Gastrocnemius medialis (tissue), 4 donors: Measurements from ENCODE around the gene GOLT1B. TPM values are rescaled to one million over a fixed set of nuclear protein-coding genes. Genes with fewer than 3 reads are reported as not detected.
A peak's percentile ranks its signal among the peaks of the same experiment; 100 is the strongest.
"Not testable (repeated sequence)": the region's sequence is repeated elsewhere in the genome, so short reads cannot be mapped to it uniquely, and the experiment has no call there.

Source experiments
- ATAC-seq, 2 donors: fragments of 150-250 bp; one replicate each; pipeline ENCODE4 v1.9.1; 2016
- DNase-seq, 2 donors: peaks; one replicate each; pipeline ENCODE4 v3.0.0-alpha.2; 2019
- H3K27ac ChIP-seq, 4 donors: fragments of 200-600 bp; sonication (generic); 1 replicate in 1 of 4; 2 replicates in 3 of 4; pipeline ENCODE4 v1.5.1; 2016 to 2018; ENCODE audit warnings: mild to moderate bottlenecking in 2 of 4, moderate library complexity in 1 of 4
- H3K27me3 ChIP-seq, 3 donors: fragments of 200-600 bp; sonication (generic) in 2 of 3; 1 replicate in 1 of 3; 2 replicates in 2 of 3; pipeline versions ENCODE4 v1.5.1 to v1.6.0; 2016 to 2019; ENCODE audit warnings: mild to moderate bottlenecking in 1 of 3, moderate library complexity in 1 of 3
- H3K36me3 ChIP-seq, 2 donors: fragments of 200-600 bp; sonication (generic) in 1 of 2; one replicate each; pipeline ENCODE4 v1.5.1; 2017 to 2018
- H3K4me1 ChIP-seq, 2 donors: fragments of 200-600 bp; sonication (generic) in 1 of 2; one replicate each; pipeline ENCODE4 v1.5.1; 2016 to 2017; ENCODE audit warnings: mild to moderate bottlenecking in 2 of 2
- H3K4me3 ChIP-seq, 4 donors: fragments of 200-600 bp; sonication (generic) in 3 of 4; 1 replicate in 1 of 4; 2 replicates in 3 of 4; pipeline ENCODE4 v1.5.1; 2016 to 2019; ENCODE audit warnings: mild to moderate bottlenecking in 2 of 4
- H3K9me3 ChIP-seq, 3 donors: fragments of 200-600 bp; sonication (generic) in 2 of 3; 1 replicate in 1 of 3; 2 replicates in 2 of 3; pipeline ENCODE4 v1.5.1; 2016 to 2019
- POLR2A ChIP-seq, 2 donors: fragments of 450-650 bp; IDR thresholded peaks; one replicate each; pipeline ENCODE4 v1.6.1; 2017; ENCODE audit warnings: antibody characterized with exemption in 2 of 2, mild to moderate bottlenecking in 2 of 2, moderate library complexity in 2 of 2
- in situ Hi-C, 4 donors: fragments of 200-750 bp; cut with MboI; loops; one replicate each; pipeline versions ENCODE4 v1.15.0 to v1.8.0; 2017; ENCODE audit warnings: low sequenced_read_pairs in 4 of 4
- intact Hi-C: fragments of 100-400 bp; cut with DNase I; formaldehyde crosslinking; loops from one replicate; pipeline ENCODE4 v1.15.1; 2023; ENCODE audit warnings: low total_unique reads
- total RNA-seq, 4 donors: library from RNA; depleted of rRNA; stranded (reverse); fragments of >200 nt; gene quantifications; one replicate each; pipeline versions ENCODE4 v1.1.0 to v1.2.3, GENCODE V29; 2016
- TF ChIP-seq, protein P1 (sequence below), 5 experiments: fragments of 450-650 bp in 3 of 5; fragments of 200-600 bp in 2 of 5; sonication (generic) in 2 of 5; IDR thresholded peaks in 4 of 5; conservative IDR thresholded peaks in 1 of 5; 1 replicate in 4 of 5; 2 replicates in 1 of 5; pipeline ENCODE4 v1.5.1; 2016 to 2019; ENCODE audit warnings: antibody characterized with exemption in 5 of 5, mild to moderate bottlenecking in 3 of 5, moderate library complexity in 3 of 5

The GOLT1B gene, protein sequence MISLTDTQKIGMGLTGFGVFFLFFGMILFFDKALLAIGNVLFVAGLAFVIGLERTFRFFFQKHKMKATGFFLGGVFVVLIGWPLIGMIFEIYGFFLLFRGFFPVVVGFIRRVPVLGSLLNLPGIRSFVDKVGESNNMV
- total RNA-seq: 10 to 100 TPM; 14.7 to 34.3 (median 27.0) TPM

DNA sequence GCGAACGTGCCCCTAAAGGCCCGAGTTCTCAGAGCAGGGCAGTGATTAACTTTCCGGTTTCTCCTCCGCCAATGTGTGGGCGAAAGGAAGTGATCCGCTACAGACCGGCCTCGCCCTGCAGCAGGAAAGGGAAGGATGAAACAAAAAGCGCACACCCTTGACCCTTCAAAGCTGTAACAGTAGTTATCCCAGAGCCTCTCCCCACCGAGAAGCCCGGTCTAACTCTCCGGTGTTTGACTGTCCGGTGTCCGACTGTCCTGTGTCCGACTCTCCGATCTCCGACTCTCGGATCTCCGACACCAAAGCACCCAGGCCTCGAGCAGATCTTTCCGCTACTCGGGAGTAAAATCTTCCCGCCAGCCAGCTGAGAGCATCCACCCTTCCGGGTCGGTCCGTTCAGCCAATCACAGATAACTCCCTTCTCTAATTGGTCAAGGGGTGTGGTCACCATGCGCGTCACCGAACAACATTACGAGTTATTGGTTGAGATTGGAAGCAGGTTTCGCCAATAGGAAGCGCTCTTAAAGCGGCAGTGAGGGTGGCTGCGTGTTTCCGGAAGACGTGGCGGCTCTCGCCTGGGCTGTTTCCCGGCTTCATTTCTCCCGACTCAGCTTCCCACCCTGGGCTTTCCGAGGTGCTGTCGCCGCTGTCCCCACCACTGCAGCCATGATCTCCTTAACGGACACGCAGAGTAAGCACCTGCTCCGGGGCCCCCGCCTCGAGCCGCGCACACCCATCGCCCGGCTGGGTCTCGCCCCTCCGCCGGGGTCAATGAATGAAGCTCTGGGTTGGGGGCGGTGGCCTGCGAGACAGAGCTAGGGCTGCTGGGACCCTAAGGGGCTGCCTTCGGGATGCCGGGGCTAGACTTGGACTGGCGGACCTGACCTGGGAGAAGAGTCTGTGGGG is at the start of gene GOLT1B, which contains the start of gene RECQL:
Gene GOLT1B (plus strand): TSS at position 532 of the 906 bp plus-strand sequence. CDS start 135 bp downstream, at position 667.
Gene RECQL (minus strand): TSS at position 378 of the 906 bp plus-strand sequence. CDS start 2,065 bp downstream, outside the sequence.
- peaks cover 42 to 45% of the 10 kb centered on the region in 2 donors for H3K4me1 ChIP-seq

DNA sequence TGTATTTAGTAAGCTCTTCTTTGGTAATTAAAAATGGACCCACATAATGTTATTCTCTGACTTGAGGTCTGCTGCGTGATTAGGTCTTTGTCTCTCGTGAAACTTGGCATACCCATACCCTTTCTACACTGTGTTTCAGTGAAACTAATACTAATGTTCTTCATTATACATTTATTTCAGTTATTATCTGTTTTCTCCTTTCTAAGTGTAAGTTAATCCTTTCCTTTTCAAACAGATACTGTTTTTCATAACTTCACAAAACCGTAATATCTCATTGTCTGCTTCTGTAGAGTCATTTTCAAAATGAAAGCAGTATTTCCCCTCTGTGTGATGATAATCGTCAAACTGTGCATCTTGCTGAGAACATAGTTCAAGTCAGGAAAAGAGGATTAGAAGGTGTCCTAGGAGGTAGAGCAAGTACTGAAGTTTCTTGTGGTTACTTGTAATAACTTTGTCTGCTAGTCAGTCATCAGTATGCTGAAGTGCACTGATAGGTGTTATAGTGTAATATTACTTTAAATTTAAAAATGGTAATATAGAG is 48.2 kb upstream of the GOLT1B start:
- intact Hi-C loops (no loop called here), in situ Hi-C loops (no loop called here)
- H3K4me1 ChIP-seq: no peaks in the 10 kb centered on the region
- ATAC-seq: no peak
- H3K36me3 ChIP-seq: peaks cover 0 to 65% of the 10 kb centered on the region in 2 donors
- no peaks in the 10 kb centered on the region for H3K27me3 ChIP-seq
- H3K27ac ChIP-seq: no peak overlapping the region
- DNase-seq: no peak
- H3K9me3 ChIP-seq: no peaks in the 10 kb centered on the region
- no peak overlapping the region for H3K4me3 ChIP-seq
- TF ChIP-seq, protein P1, sequence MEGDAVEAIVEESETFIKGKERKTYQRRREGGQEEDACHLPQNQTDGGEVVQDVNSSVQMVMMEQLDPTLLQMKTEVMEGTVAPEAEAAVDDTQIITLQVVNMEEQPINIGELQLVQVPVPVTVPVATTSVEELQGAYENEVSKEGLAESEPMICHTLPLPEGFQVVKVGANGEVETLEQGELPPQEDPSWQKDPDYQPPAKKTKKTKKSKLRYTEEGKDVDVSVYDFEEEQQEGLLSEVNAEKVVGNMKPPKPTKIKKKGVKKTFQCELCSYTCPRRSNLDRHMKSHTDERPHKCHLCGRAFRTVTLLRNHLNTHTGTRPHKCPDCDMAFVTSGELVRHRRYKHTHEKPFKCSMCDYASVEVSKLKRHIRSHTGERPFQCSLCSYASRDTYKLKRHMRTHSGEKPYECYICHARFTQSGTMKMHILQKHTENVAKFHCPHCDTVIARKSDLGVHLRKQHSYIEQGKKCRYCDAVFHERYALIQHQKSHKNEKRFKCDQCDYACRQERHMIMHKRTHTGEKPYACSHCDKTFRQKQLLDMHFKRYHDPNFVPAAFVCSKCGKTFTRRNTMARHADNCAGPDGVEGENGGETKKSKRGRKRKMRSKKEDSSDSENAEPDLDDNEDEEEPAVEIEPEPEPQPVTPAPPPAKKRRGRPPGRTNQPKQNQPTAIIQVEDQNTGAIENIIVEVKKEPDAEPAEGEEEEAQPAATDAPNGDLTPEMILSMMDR (IDR thresholded peaks at IDR 0.05 in 4 of 5, conservative IDR thresholded peaks at IDR 0.05 in 1 of 5): no peak
- TF ChIP-seq POLR2A (IDR thresholded peaks at IDR 0.05): no peak

More for the DNA sequence above, at the start of gene GOLT1B, which contains the start of gene RECQL:
- ATAC-seq (peak; percentile 100), DNase-seq (peak; percentile 94 to 96)
- H3K4me3 ChIP-seq: peak within 1 kb of the TSS; percentile 89 to 99 (median 97)
- intact Hi-C loops: loop anchor here (1.0 to 2.0 kb wide), 4 partner anchors 64 to 545 kb away; partner anchors contain the start of genes CMAS, LDHB and PYROXD1
- H3K27me3 ChIP-seq: no peaks in the 10 kb centered on the region
- TF ChIP-seq, protein P1 (IDR thresholded peaks at IDR 0.05 in 4 of 5, conservative IDR thresholded peaks at IDR 0.05 in 1 of 5): no peak
- peak; percentile 55 to 74 for TF ChIP-seq POLR2A (IDR thresholded peaks at IDR 0.05)
- no peaks in the 10 kb centered on the region for H3K9me3 ChIP-seq
- in situ Hi-C loops: loop anchor here in 1 of 4 donors (10.0 kb wide), 1 partner anchor 153 kb away; the partner anchor contains the start of gene LDHB
- H3K36me3 ChIP-seq: peaks cover 0 to 24% of the 10 kb centered on the region in 2 donors
- H3K27ac ChIP-seq: peak within 1 kb of the TSS; percentile 85 to 91 (median 88)

DNA sequence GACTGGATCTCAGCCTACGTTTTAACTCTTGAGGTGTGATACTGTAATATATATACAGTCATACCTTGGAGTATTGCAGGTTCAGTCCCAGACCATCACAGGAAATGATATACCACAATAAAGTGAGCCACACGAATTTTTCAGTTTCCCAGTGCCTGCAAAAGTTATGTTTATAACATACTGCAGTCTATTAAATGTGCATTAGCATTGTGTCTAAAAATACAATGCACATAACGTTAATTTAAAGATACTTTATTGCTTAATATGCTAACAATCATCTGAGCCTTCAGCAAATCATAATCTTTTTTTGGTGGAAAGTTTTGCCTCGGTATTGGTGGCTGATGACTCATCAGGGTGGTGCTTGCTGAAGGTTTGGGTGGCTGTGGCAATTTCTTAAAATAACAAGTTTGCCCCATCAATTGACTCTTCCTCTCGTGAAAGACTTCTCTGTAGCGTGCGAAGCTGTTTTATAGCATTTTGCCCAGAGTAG is 45.3 kb upstream of the GOLT1B start:
- peaks cover 0 to 62% of the 10 kb centered on the region in 2 donors for H3K36me3 ChIP-seq
- intact Hi-C loops (no loop called here), in situ Hi-C loops (no loop called here)
- ATAC-seq: no peak
- H3K4me3 ChIP-seq: no peak overlapping the region
- H3K27ac ChIP-seq: no peak overlapping the region
- DNase-seq: no peak
- TF ChIP-seq, protein P1 (IDR thresholded peaks at IDR 0.05 in 4 of 5, conservative IDR thresholded peaks at IDR 0.05 in 1 of 5): no peak
- TF ChIP-seq POLR2A (IDR thresholded peaks at IDR 0.05): no peak
- H3K9me3 ChIP-seq: no peaks in the 10 kb centered on the region
- no peaks in the 10 kb centered on the region for H3K4me1 ChIP-seq
- no peaks in the 10 kb centered on the region for H3K27me3 ChIP-seq

DNA sequence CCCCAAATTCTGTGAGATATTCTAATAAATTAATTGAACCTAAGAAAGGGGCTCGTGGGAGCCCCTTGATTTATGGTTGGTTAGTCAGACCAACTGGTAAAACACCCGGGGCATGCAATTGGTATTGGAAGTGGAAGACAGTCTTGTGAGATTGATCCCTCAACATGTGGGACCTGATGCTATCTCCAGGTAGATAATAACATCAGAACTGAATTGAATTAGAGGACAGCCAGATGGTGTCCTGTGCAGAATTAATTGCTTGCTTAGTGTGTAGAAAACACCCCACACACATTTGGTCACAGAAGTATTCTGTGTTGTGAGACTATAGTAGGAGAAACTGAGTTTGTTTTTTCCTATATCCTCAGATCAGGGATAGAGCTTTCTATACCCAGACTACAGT is 42.1 kb upstream of the GOLT1B start:
- no peak for DNase-seq

DNA sequence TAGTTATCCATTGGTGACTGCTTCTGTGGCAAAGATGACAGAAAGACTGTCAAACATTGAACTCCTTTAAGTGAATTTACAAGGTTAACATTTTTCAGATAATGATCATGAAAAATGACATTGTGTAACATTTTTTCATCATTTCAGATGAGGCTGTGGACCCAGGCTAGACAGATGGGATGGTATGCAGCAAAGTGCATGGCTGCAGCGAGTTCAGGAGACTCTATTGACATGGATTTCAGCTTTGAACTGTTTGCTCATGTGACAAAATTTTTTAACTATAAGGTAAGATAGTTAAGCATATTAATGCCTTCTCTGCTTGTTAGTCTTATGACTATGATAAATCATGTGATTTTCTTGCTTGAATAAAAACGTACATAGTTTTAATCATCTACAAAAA is 34.3 kb upstream of the GOLT1B start:
- ATAC-seq, H3K4me3 ChIP-seq, H3K9me3 ChIP-seq, H3K4me1 ChIP-seq, in situ Hi-C loops, DNase-seq, H3K27ac ChIP-seq, H3K27me3 ChIP-seq, intact Hi-C loops: not testable (repeated sequence)
- H3K36me3 ChIP-seq: peaks cover 2 to 56% of the 10 kb centered on the region in 2 donors

More for the DNA sequence above, 42.1 kb upstream of the GOLT1B start:
- Histone ChIP-seq H3K36me3 (peaks cover 0 to 84% of the 10 kb centered on the region in 2 donors), H3K4me1 (no peaks in the 10 kb centered on the region), H3K4me3 (no peak overlapping the region), H3K9me3 (no peaks in the 10 kb centered on the region), H3K27ac (no peak overlapping the region), H3K27me3 (no peaks in the 10 kb centered on the region)
- in situ Hi-C loops: no loop called here
- no peak for ATAC-seq
- intact Hi-C loops: no loop called here
- TF ChIP-seq POLR2A (IDR thresholded peaks at IDR 0.05): no peak
- TF ChIP-seq, protein P1 (IDR thresholded peaks at IDR 0.05 in 4 of 5, conservative IDR thresholded peaks at IDR 0.05 in 1 of 5): no peak
